Measurements from ENCODE around the gene SMIM26. TPM values are rescaled to one million over a fixed set of nuclear protein-coding genes. Genes with fewer than 3 reads are reported as not detected.
A peak's percentile ranks its signal among the peaks of the same experiment; 100 is the strongest.

Gene SMIM26
- total and polyA plus RNA-seq, 2 of the 13 experiments (the other 11 are each of a cell fraction or from before 2014, with no cell fraction given) = 214 to 249 TPM

- TF ChIP-seq CREM (IDR thresholded peaks at IDR 0.05) (0 out of 2 replicates have a peak, but pooled peaks have one; percentile 32), CREM (CRISPR knock-in tag; IDR thresholded peaks at IDR 0.05) (no peak), SRSF4 (IDR thresholded peaks at IDR 0.05; ENCODE audit: low read depth, low read length, poor library complexity, severe bottlenecking) (no peak), ZNF598 (CRISPR knock-in tag; IDR thresholded peaks at IDR 0.05; ENCODE audit: borderline replicate concordance) (0 out of 2 replicates have a peak, but pooled peaks have one; percentile 62), ZNF496 (CRISPR knock-in tag; IDR thresholded peaks at IDR 0.05; ENCODE audit: insufficient replicate concordance) (no peak), ZNF773 (CRISPR knock-in tag; IDR thresholded peaks at IDR 0.05; ENCODE audit: borderline replicate concordance) (no peak), ATF2 (CRISPR knock-in tag; IDR thresholded peaks at IDR 0.05) (no peak), PBX3 (CRISPR knock-in tag; IDR thresholded peaks at IDR 0.05; ENCODE audit: borderline replicate concordance) (no peak), CTCF (CRISPR knock-in tag; IDR thresholded peaks at IDR 0.05) (peak; percentile 56), ZNF446 (CRISPR knock-in tag; IDR thresholded peaks at IDR 0.05) (peak; percentile 25; the same call in 1 of the 2 replicates), GRHL1 (CRISPR knock-in tag; conservative IDR thresholded peaks at IDR 0.05) (no peak), KDM6A (CRISPR knock-in tag; IDR thresholded peaks at IDR 0.05; ENCODE audit: low read depth) (no peak), ZNF652 (CRISPR knock-in tag; IDR thresholded peaks at IDR 0.05; ENCODE audit: borderline replicate concordance, low read depth) (no peak), HINFP (CRISPR knock-in tag; IDR thresholded peaks at IDR 0.05; ENCODE audit: low read depth) (no peak), SSRP1 (CRISPR knock-in tag; IDR thresholded peaks at IDR 0.05) (no peak), ZSCAN21 (CRISPR knock-in tag; IDR thresholded peaks at IDR 0.05; ENCODE audit: borderline replicate concordance) (no peak), HNRNPLL (IDR thresholded peaks at IDR 0.05; ENCODE audit: low read depth, low read length, poor library complexity, severe bottlenecking) (peak; percentile 59), ZBTB42 (CRISPR knock-in tag; IDR thresholded peaks at IDR 0.05) (no peak), ZNF18 (CRISPR knock-in tag; IDR thresholded peaks at IDR 0.05; ENCODE audit: insufficient replicate concordance) (no peak), PAWR (CRISPR knock-in tag; IDR thresholded peaks at IDR 0.05; ENCODE audit: borderline replicate concordance) (no peak)
These were observed 21.3 kb downstream of the SMIM26 start (continued) for GRCh38 chr20:18588574-18588933.

All from HepG2 (cell line).